GM12891 (cell line): ENCODE measurements around the gene TRPM8.

Experiments
- POLR2A ChIP-seq: IDR thresholded peaks from 2 replicates; pipeline ENCODE4 v1.6.1; 2011; ENCODE audit warnings: low read depth, low read length, control low read depth
- POLR2AphosphoS5 ChIP-seq: IDR thresholded peaks from 2 replicates; pipeline ENCODE4 v1.6.1; 2011; ENCODE audit warnings: low read depth, low read length, control low read depth
- SPI1 ChIP-seq: IDR thresholded peaks from 2 replicates; pipeline ENCODE4 v1.6.1; 2011; ENCODE audit warnings: low read depth, low read length, control low read depth
- TAF1 ChIP-seq: IDR thresholded peaks from 2 replicates; pipeline ENCODE4 v1.6.1; 2011; ENCODE audit warnings: low read depth, low read length, control low read depth

- TF ChIP-seq POLR2AphosphoS5, result no peak
- no peak for TF ChIP-seq TAF1
- no peak for TF ChIP-seq POLR2A
- no peak for TF ChIP-seq SPI1
These were observed 18.9 kb downstream of the TRPM8 start for GRCh38 chr2:233936089-233936488.
